Measurements from ENCODE around the gene ATAD1.

DNA sequence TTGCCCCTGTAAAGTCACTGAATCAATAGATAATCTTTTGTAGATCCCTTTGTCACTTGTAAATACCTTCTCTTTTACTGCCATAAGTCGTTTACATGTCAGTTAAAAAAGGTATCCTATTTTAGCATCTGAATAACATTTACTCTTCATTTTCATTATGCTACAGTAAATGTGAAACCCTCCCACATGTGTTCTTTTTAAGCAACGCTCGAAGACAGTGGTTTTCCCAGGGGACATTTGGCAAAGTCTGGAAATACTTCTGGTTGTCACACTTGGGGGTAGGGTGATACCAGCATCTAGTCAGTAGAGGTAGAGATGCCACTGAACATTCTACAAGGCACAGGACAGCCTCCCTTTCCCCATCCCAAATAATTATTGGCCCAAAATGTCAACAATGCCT, 23.7 kb downstream of the ATAD1 start:
- TF ChIP-seq, protein P1, sequence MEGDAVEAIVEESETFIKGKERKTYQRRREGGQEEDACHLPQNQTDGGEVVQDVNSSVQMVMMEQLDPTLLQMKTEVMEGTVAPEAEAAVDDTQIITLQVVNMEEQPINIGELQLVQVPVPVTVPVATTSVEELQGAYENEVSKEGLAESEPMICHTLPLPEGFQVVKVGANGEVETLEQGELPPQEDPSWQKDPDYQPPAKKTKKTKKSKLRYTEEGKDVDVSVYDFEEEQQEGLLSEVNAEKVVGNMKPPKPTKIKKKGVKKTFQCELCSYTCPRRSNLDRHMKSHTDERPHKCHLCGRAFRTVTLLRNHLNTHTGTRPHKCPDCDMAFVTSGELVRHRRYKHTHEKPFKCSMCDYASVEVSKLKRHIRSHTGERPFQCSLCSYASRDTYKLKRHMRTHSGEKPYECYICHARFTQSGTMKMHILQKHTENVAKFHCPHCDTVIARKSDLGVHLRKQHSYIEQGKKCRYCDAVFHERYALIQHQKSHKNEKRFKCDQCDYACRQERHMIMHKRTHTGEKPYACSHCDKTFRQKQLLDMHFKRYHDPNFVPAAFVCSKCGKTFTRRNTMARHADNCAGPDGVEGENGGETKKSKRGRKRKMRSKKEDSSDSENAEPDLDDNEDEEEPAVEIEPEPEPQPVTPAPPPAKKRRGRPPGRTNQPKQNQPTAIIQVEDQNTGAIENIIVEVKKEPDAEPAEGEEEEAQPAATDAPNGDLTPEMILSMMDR (IDR thresholded peaks at IDR 0.05; ENCODE audit: low read length) = no peak
- TF ChIP-seq EZH2 (IDR thresholded peaks at IDR 0.05; ENCODE audit: borderline replicate concordance, low read length) = no peak

Data from OCI-LY1 (cell line).